OCI-LY7 (cell line): ENCODE data around the gene HIVEP3.

Experiments used
- EZH2phosphoT487 ChIP-seq: fragments of 200-600 bp; sonication (generic); IDR thresholded peaks from 2 replicates; pipeline ENCODE4 v1.6.1; 2018; ENCODE audit warnings: low read depth, borderline replicate concordance, mild to moderate bottlenecking, mixed run types, antibody characterized with exemption, low read length, moderate library complexity, mixed read lengths
- TF ChIP-seq, protein P1 (sequence below): fragments of 200-600 bp; sonication (generic); conservative IDR thresholded peaks from 2 replicates; pipeline ENCODE4 v1.5.1; 2014; ENCODE audit warnings: mild to moderate bottlenecking, antibody characterized with exemption, low read length, moderate library complexity, mixed read lengths

GRCh38 chr1:41557751-41558455, 360.8 kb downstream of the HIVEP3 start:
- TF ChIP-seq, protein P1, sequence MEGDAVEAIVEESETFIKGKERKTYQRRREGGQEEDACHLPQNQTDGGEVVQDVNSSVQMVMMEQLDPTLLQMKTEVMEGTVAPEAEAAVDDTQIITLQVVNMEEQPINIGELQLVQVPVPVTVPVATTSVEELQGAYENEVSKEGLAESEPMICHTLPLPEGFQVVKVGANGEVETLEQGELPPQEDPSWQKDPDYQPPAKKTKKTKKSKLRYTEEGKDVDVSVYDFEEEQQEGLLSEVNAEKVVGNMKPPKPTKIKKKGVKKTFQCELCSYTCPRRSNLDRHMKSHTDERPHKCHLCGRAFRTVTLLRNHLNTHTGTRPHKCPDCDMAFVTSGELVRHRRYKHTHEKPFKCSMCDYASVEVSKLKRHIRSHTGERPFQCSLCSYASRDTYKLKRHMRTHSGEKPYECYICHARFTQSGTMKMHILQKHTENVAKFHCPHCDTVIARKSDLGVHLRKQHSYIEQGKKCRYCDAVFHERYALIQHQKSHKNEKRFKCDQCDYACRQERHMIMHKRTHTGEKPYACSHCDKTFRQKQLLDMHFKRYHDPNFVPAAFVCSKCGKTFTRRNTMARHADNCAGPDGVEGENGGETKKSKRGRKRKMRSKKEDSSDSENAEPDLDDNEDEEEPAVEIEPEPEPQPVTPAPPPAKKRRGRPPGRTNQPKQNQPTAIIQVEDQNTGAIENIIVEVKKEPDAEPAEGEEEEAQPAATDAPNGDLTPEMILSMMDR, result no peak
- TF ChIP-seq EZH2phosphoT487, result no peak
